K562 (cell line): ENCODE results near the gene IPP. TPM values are rescaled to one million over a fixed set of nuclear protein-coding genes. Genes with fewer than 3 reads are reported as not detected.

Source experiments
- FOXK2 ChIP-seq, 2 experiments: fragments of 450-650 bp; IDR thresholded peaks in 1 of 2; conservative IDR thresholded peaks in 1 of 2; 2 replicates each; pipeline ENCODE4 v1.6.1; 2016; ENCODE audit warnings: low read depth in 2 of 2, mild to moderate bottlenecking in 1 of 2
- HCFC1 ChIP-seq: IDR thresholded peaks from 2 replicates; pipeline ENCODE4 v1.6.1; 2012; ENCODE audit warnings: low read depth, low read length, improper control_type of control experiment
- MTA3 ChIP-seq: fragments of 450-650 bp; formaldehyde crosslinking; IDR thresholded peaks from 2 replicates; pipeline ENCODE4 v1.6.1; 2017; ENCODE audit warnings: mild to moderate bottlenecking, borderline replicate concordance
- NCOA1 ChIP-seq: fragments of 450-650 bp; IDR thresholded peaks from 2 replicates; pipeline ENCODE4 v1.6.1; 2016; ENCODE audit warnings: low read depth
- SIN3B ChIP-seq: fragments of 450-650 bp; IDR thresholded peaks from 2 replicates; pipeline ENCODE4 v1.6.1; 2017; ENCODE audit warnings: low read depth, mild to moderate bottlenecking, moderate library complexity
- SMAD1 ChIP-seq: fragments of 150-350 bp; IDR thresholded peaks from 2 replicates; pipeline ENCODE4 v1.6.1; 2014; ENCODE audit warnings: low read length, low read depth; ENCODE audit not compliant: partially characterized antibody
- SRSF1 ChIP-seq: fragments of 200-400 bp; formaldehyde crosslinking; IDR thresholded peaks from 2 replicates; pipeline ENCODE4 v1.6.1; 2017; ENCODE audit warnings: mild to moderate bottlenecking, low read depth, low read length, moderate library complexity
- THRAP3 ChIP-seq: fragments of 450-650 bp; IDR thresholded peaks from 2 replicates; pipeline ENCODE4 v1.6.1; 2016; ENCODE audit warnings: mild to moderate bottlenecking, inconsistent platforms, borderline replicate concordance
- ZC3H4 ChIP-seq: sonication (generic); formaldehyde crosslinking; IDR thresholded peaks from 2 replicates; pipeline ENCODE4 v1.9.0; 2021; ENCODE audit warnings: missing genetic modification reagents, borderline replicate concordance
- ZNF263 ChIP-seq: sonication (generic); formaldehyde crosslinking; IDR thresholded peaks from 2 replicates; pipeline ENCODE4 v1.8.0; 2022; ENCODE audit warnings: mild to moderate bottlenecking, missing genetic modification reagents, borderline replicate concordance
- ZNF830 ChIP-seq: fragments of 250-450 bp; sonication (Bioruptor Pico); IDR thresholded peaks from 2 replicates; pipeline ENCODE4 v1.5.0; 2021; ENCODE audit warnings: mild to moderate bottlenecking
- polyA plus RNA-seq, 8 experiments: library from polyadenylated mRNA; depleted of rRNA in 4 of 8; stranded (reverse) in 5 of 8; unstranded in 3 of 8; fragments of >200 nt; fragmentation: Nextera tagmentation in 2 of 8; fragmentation: Illumina TruSeq in 1 of 8; extraction: Ambion mirVana in 2 of 8; extraction: Trizol in 1 of 8; gene quantifications; 2 replicates each; pipeline versions ENCODE4 v1.2.1 to v1.2.3, GENCODE V29; 2011 to 2014; ENCODE audit warnings: inconsistent platforms in 1 of 8, missing spikeins in 1 of 8
- total RNA-seq, 7 experiments: library from RNA; depleted of rRNA in 6 of 7; stranded (reverse); fragments of >200 nt in 6 of 7; fragmentation: Illumina TruSeq in 2 of 7; extraction: Trizol in 2 of 7; gene quantifications; 2 replicates each; pipeline versions ENCODE4 v1.2.1 to v1.2.3, GENCODE V29; 2011 to 2021; ENCODE audit warnings: low replicate concordance in 1 of 7
- TF ChIP-seq, protein P1 (sequence below): fragments of 450-650 bp; IDR thresholded peaks from 2 replicates; pipeline ENCODE4 v1.6.1; 2016; ENCODE audit warnings: mild to moderate bottlenecking, moderate library complexity
- TF ChIP-seq, protein P2 (sequence below): fragments of 450-650 bp; formaldehyde crosslinking; conservative IDR thresholded peaks from 2 replicates; pipeline ENCODE4 v1.4.0; 2022; ENCODE audit warnings: mild to moderate bottlenecking, missing genetic modification characterization

IPP gene
- total and polyA plus RNA-seq, 9 of the 15 experiments (the other 6 are each of a cell fraction or from before 2014, with no cell fraction given) = 6.9 to 15.1 (median 9.7) TPM

DNA sequence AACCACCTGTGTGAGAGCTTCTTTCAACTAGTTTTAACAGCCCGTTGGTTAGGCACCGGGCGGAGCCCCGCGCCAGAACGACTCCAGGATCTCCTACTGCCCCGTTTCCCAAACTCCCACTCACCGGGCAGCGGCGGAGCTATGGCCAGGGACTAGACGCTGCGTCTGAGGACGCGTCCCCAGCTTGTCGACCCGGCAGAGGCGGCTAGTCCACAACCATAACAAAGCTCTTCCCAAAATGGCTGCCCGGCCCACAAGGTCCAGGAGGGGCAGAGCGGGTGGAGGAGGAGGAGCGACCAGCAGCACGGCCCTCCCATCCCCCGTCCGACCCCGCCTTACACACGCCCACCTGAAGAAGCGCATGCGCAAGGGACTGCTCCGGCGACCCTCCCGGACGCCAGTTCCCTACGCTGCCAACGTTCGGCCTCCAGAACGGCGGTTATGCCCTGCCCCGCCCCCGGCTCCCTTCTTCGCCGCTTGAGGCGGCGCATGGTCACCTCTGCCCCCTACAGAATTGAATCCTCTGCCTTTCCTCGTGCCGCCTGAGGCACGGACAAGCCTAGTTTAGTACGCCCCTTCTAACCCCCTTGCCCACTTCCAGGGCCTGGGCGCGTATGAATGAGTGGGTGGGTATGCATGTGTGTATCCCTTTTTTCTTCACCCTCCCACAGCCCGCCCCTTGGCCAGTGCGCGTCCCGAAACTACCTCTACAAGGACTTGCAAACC lies 64.0 kb downstream of the IPP start, which contains the start of gene GPBP1L1 (continued):
- TF ChIP-seq FOXK2 (conservative IDR thresholded peaks at IDR 0.05 in 1 of 2, IDR thresholded peaks at IDR 0.05 in 1 of 2; ENCODE audit: low read depth in 2 of 2) (peak; percentile 17 to 23; a peak in 3 of 4 replicates), HCFC1 (peak; percentile 60), SMAD1 (peak; percentile 8), ZNF263 (CRISPR knock-in tag) (peak; percentile 75; the same call in 1 of the 2 replicates), ZC3H4 (CRISPR knock-in tag) (0 out of 2 replicates have a peak, but pooled peaks have one; percentile 76), ZNF830 (CRISPR knock-in tag) (peak; percentile 37; the same call in 1 of the 2 replicates), SIN3B (peak; percentile 12; the same call in 1 of the 2 replicates), THRAP3 (0 out of 2 replicates have a peak, but pooled peaks have one; percentile 15), SRSF1 (no peak), NCOA1 (peak; percentile 6; the same call in 1 of the 2 replicates), MTA3 (no peak)
- TF ChIP-seq, protein P1, sequence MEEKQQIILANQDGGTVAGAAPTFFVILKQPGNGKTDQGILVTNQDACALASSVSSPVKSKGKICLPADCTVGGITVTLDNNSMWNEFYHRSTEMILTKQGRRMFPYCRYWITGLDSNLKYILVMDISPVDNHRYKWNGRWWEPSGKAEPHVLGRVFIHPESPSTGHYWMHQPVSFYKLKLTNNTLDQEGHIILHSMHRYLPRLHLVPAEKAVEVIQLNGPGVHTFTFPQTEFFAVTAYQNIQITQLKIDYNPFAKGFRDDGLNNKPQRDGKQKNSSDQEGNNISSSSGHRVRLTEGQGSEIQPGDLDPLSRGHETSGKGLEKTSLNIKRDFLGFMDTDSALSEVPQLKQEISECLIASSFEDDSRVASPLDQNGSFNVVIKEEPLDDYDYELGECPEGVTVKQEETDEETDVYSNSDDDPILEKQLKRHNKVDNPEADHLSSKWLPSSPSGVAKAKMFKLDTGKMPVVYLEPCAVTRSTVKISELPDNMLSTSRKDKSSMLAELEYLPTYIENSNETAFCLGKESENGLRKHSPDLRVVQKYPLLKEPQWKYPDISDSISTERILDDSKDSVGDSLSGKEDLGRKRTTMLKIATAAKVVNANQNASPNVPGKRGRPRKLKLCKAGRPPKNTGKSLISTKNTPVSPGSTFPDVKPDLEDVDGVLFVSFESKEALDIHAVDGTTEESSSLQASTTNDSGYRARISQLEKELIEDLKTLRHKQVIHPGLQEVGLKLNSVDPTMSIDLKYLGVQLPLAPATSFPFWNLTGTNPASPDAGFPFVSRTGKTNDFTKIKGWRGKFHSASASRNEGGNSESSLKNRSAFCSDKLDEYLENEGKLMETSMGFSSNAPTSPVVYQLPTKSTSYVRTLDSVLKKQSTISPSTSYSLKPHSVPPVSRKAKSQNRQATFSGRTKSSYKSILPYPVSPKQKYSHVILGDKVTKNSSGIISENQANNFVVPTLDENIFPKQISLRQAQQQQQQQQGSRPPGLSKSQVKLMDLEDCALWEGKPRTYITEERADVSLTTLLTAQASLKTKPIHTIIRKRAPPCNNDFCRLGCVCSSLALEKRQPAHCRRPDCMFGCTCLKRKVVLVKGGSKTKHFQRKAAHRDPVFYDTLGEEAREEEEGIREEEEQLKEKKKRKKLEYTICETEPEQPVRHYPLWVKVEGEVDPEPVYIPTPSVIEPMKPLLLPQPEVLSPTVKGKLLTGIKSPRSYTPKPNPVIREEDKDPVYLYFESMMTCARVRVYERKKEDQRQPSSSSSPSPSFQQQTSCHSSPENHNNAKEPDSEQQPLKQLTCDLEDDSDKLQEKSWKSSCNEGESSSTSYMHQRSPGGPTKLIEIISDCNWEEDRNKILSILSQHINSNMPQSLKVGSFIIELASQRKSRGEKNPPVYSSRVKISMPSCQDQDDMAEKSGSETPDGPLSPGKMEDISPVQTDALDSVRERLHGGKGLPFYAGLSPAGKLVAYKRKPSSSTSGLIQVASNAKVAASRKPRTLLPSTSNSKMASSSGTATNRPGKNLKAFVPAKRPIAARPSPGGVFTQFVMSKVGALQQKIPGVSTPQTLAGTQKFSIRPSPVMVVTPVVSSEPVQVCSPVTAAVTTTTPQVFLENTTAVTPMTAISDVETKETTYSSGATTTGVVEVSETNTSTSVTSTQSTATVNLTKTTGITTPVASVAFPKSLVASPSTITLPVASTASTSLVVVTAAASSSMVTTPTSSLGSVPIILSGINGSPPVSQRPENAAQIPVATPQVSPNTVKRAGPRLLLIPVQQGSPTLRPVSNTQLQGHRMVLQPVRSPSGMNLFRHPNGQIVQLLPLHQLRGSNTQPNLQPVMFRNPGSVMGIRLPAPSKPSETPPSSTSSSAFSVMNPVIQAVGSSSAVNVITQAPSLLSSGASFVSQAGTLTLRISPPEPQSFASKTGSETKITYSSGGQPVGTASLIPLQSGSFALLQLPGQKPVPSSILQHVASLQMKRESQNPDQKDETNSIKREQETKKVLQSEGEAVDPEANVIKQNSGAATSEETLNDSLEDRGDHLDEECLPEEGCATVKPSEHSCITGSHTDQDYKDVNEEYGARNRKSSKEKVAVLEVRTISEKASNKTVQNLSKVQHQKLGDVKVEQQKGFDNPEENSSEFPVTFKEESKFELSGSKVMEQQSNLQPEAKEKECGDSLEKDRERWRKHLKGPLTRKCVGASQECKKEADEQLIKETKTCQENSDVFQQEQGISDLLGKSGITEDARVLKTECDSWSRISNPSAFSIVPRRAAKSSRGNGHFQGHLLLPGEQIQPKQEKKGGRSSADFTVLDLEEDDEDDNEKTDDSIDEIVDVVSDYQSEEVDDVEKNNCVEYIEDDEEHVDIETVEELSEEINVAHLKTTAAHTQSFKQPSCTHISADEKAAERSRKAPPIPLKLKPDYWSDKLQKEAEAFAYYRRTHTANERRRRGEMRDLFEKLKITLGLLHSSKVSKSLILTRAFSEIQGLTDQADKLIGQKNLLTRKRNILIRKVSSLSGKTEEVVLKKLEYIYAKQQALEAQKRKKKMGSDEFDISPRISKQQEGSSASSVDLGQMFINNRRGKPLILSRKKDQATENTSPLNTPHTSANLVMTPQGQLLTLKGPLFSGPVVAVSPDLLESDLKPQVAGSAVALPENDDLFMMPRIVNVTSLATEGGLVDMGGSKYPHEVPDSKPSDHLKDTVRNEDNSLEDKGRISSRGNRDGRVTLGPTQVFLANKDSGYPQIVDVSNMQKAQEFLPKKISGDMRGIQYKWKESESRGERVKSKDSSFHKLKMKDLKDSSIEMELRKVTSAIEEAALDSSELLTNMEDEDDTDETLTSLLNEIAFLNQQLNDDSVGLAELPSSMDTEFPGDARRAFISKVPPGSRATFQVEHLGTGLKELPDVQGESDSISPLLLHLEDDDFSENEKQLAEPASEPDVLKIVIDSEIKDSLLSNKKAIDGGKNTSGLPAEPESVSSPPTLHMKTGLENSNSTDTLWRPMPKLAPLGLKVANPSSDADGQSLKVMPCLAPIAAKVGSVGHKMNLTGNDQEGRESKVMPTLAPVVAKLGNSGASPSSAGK = no peak; the same call in 1 of the 2 replicates
- TF ChIP-seq, protein P2, sequence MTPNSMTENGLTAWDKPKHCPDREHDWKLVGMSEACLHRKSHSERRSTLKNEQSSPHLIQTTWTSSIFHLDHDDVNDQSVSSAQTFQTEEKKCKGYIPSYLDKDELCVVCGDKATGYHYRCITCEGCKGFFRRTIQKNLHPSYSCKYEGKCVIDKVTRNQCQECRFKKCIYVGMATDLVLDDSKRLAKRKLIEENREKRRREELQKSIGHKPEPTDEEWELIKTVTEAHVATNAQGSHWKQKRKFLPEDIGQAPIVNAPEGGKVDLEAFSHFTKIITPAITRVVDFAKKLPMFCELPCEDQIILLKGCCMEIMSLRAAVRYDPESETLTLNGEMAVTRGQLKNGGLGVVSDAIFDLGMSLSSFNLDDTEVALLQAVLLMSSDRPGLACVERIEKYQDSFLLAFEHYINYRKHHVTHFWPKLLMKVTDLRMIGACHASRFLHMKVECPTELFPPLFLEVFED (CRISPR knock-in tag) = peak; percentile 48; the same call in 1 of the 2 replicates
